ENCODE measurements around the gene TARS1. TPM values are rescaled to one million over a fixed set of nuclear protein-coding genes. Genes with fewer than 3 reads are reported as not detected.

The TARS1 gene
- total and polyA plus RNA-seq, 10 of the 15 experiments (the other 5 are each of a cell fraction or from before 2014, with no cell fraction given) = 163 to 350 (median 228) TPM

DNA sequence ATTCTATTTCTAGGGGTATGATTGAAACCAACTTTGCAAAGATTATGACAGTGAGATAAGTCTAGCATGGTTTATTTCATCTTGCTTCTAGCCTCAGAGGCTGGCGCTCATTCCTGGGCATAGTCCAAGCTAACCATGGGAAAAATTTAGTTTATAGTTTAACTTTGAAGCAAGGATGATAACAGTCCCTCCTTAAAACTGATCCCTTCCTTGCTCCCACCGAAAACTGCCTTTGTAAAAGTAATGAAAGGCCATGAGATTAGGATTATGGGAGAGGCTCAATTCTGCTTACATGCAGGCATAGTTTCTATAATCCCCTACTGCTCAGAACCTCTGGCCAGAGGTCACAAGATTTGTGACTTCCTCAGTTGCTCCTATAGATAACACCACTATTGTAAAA, 75.7 kb downstream of the TARS1 start:
- no peaks in the 10 kb centered on the region for H3K79me2 ChIP-seq (ENCODE audit: control insufficient read depth, insufficient read depth, low read length)
- no peak overlapping the region for H3K4me2 ChIP-seq (ENCODE audit: control insufficient read depth, insufficient read depth)
- TF ChIP-seq CREM (IDR thresholded peaks at IDR 0.05; ENCODE audit: low read depth) (no peak), SREBF2 (IDR thresholded peaks at IDR 0.05; ENCODE audit: low read length) (no peak), NR2C1 (IDR thresholded peaks at IDR 0.05) (no peak), FOS (IDR thresholded peaks at IDR 0.05; ENCODE audit: borderline replicate concordance, extremely low read depth, insufficient read length) (no peak), EGR1 (IDR thresholded peaks at IDR 0.05; ENCODE audit: borderline replicate concordance in 1 of 2, low read depth in 2 of 2, low read length in 2 of 2) (no peak), SIN3A (IDR thresholded peaks at IDR 0.05; ENCODE audit: low read depth, low read length) (no peak), RFX5 (IDR thresholded peaks at IDR 0.05; ENCODE audit: low read depth, low read length) (no peak), CBFB (IDR thresholded peaks at IDR 0.05; ENCODE audit: low read depth) (no peak), RCOR1 (conservative IDR thresholded peaks at IDR 0.05; ENCODE audit: low read depth, low read length) (no peak), ZNF207 (IDR thresholded peaks at IDR 0.05; ENCODE audit: borderline replicate concordance) (no peak), HDGF (IDR thresholded peaks at IDR 0.05) (no peak), JUNB (IDR thresholded peaks at IDR 0.05) (no peak), PAX5 (IDR thresholded peaks at IDR 0.05; ENCODE audit: borderline replicate concordance, low read depth, low read length) (no peak), NR2F1 (conservative IDR thresholded peaks at IDR 0.05) (no peak), POU2F2 (IDR thresholded peaks at IDR 0.05; ENCODE audit: borderline replicate concordance, low read depth, low read length) (no peak), SRF (IDR thresholded peaks at IDR 0.05; ENCODE audit: low read depth in 2 of 2, low read length in 2 of 2) (no peak)
- TF ChIP-seq, protein P1, sequence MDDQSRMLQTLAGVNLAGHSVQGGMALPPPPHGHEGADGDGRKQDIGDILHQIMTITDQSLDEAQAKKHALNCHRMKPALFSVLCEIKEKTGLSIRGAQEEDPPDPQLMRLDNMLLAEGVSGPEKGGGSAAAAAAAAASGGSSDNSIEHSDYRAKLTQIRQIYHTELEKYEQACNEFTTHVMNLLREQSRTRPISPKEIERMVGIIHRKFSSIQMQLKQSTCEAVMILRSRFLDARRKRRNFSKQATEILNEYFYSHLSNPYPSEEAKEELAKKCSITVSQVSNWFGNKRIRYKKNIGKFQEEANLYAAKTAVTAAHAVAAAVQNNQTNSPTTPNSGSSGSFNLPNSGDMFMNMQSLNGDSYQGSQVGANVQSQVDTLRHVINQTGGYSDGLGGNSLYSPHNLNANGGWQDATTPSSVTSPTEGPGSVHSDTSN (IDR thresholded peaks at IDR 0.05; ENCODE audit: insufficient replicate concordance, low read depth, low read length) = no peak
- TF ChIP-seq, protein P2, sequence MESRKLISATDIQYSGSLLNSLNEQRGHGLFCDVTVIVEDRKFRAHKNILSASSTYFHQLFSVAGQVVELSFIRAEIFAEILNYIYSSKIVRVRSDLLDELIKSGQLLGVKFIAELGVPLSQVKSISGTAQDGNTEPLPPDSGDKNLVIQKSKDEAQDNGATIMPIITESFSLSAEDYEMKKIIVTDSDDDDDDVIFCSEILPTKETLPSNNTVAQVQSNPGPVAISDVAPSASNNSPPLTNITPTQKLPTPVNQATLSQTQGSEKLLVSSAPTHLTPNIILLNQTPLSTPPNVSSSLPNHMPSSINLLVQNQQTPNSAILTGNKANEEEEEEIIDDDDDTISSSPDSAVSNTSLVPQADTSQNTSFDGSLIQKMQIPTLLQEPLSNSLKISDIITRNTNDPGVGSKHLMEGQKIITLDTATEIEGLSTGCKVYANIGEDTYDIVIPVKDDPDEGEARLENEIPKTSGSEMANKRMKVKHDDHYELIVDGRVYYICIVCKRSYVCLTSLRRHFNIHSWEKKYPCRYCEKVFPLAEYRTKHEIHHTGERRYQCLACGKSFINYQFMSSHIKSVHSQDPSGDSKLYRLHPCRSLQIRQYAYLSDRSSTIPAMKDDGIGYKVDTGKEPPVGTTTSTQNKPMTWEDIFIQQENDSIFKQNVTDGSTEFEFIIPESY (IDR thresholded peaks at IDR 0.05) = no peak
- intact Hi-C loops (cut with micrococcal nuclease; ENCODE audit: unreplicated experiment) = no loop called here
- DNase-seq (ENCODE audit: low read depth, low spot score) (no peak), ATAC-seq (no peak), FAIRE-seq (no peak)
- ChIA-PET POLR2A (no interaction called here), RAD21 (ENCODE audit: unreplicated experiment) (no interaction called here), SMC1A (ENCODE audit: uncharacterized antibody, unreplicated experiment) (no interaction called here), CTCF (interaction anchor here (0.5 kb wide), 1 partner anchor 275 kb away, joined by 3 read pairs; no protein-coding TSS in a partner anchor)
- H3K9ac ChIP-seq (ENCODE audit: control insufficient read depth, insufficient read depth, low read length) = no peak overlapping the region
- H3K27ac ChIP-seq (ENCODE audit: control insufficient read depth, insufficient read depth) = no peak overlapping the region
- 42% methylated on average over 2 of the region's 2 CpGs for WGBS (ENCODE audit: insufficient coverage, insufficient replicate concordance, low lambda C conversion rate, missing lambda C conversion rate)
- no peaks in the 10 kb centered on the region for H4K20me1 ChIP-seq (ENCODE audit: control insufficient read depth, insufficient read depth)
- H3K4me3 ChIP-seq = no peak overlapping the region
- H3K4me1 ChIP-seq (ENCODE audit: control insufficient read depth, insufficient read depth, low read length) = no peaks in the 10 kb centered on the region
- BruUV-seq (replicated peaks) = no TSS peak
- peaks cover 2% of the 10 kb centered on the region; the same call in 1 of the 3 replicates for H3K9me3 ChIP-seq (replicated peaks; ENCODE audit: control insufficient read depth, insufficient read depth, low read length)
- H3K36me3 ChIP-seq (ENCODE audit: control insufficient read depth in 2 of 2, insufficient read depth in 2 of 2, low read length in 1 of 2) = no peaks in the 10 kb centered on the region
- no peaks in the 10 kb centered on the region for H3K27me3 ChIP-seq (replicated peaks in 1 of 2; ENCODE audit: control insufficient read depth in 2 of 2, insufficient read depth in 2 of 2, low read length in 1 of 2)
- no peak overlapping the region for H2AFZ ChIP-seq (ENCODE audit: control insufficient read depth, low read depth, low read length)
- in situ Hi-C loops (cut with MboI) = no loop called here
